Thyroid gland (tissue), 4 donors: ENCODE data around the gene CLCN5. TPM values are rescaled to one million over a fixed set of nuclear protein-coding genes. Genes with fewer than 3 reads are reported as not detected.

Experiments
- DNase-seq, 2 donors: peaks; one replicate each; pipeline ENCODE4 v3.0.0-alpha.2; 2019
- H3K27ac ChIP-seq, 3 donors: fragments of 200-600 bp; sonication (generic); 1 replicate in 2 of 3; 2 replicates in 1 of 3; pipeline ENCODE4 v1.5.1; 2016 to 2019; ENCODE audit warnings: mild to moderate bottlenecking in 1 of 3, moderate library complexity in 1 of 3
- H3K27me3 ChIP-seq: fragments of 200-600 bp; sonication (generic); one replicate; pipeline ENCODE4 v1.5.1; 2019
- H3K36me3 ChIP-seq, 2 donors: fragments of 200-600 bp; sonication (generic); one replicate each; pipeline ENCODE4 v1.5.1; 2016 to 2019
- H3K4me1 ChIP-seq, 2 donors: fragments of 200-600 bp; sonication (generic); one replicate each; pipeline ENCODE4 v1.5.1; 2017 to 2019
- H3K4me3 ChIP-seq, 3 donors: fragments of 200-600 bp; sonication (generic); replicated peaks in 1 of 3; 1 replicate in 2 of 3; 2 replicates in 1 of 3; pipeline ENCODE4 v1.5.1; 2016; ENCODE audit warnings: mild to moderate bottlenecking in 1 of 3
- H3K9me3 ChIP-seq: fragments of 200-600 bp; sonication (generic); one replicate; pipeline ENCODE4 v1.5.1; 2017
- POLR2A ChIP-seq, 2 donors: fragments of 450-650 bp; IDR thresholded peaks; one replicate each; pipeline ENCODE4 v1.6.1; 2017; ENCODE audit warnings: antibody characterized with exemption in 2 of 2, mild to moderate bottlenecking in 2 of 2, moderate library complexity in 1 of 2
- WGBS, 2 donors: methylation state at CpG; one replicate each; pipeline ENCODE4 v1.1.5; 2017; 5-methylcytosine and 5-hydroxymethylcytosine counted together
- intact Hi-C: fragments of 100-400 bp; cut with DNase I; formaldehyde crosslinking; loops from one replicate; pipeline ENCODE4 v1.15.1; 2023
- microRNA counts, 2 donors: library from miRNA; unstranded; fragments of <30 nt; microRNA quantifications; one replicate each; lab custom pipeline; 2016 to 2017
- microRNA-seq: library from miRNA; unstranded; fragments of <30 nt; microRNA quantifications from one replicate; pipeline ENCODE4, GENCODE V29; 2016
- small RNA-seq: library from RNA; depleted of rRNA; stranded (forward); fragments of <200 nt; gene quantifications from one replicate; pipeline ENCODE3, GENCODE V24; 2016
- total RNA-seq, 4 donors: library from RNA; depleted of rRNA; stranded (reverse); fragments of >200 nt; gene quantifications; one replicate each; pipeline ENCODE4 v1.2.3, GENCODE V29; 2016
- TF ChIP-seq, protein P1 (sequence below), 6 experiments: fragments of 200-600 bp in 3 of 6; fragments of 450-650 bp in 3 of 6; sonication (generic) in 3 of 6; IDR thresholded peaks; one replicate each; pipeline ENCODE4 v1.5.1; 2016 to 2019; ENCODE audit warnings: antibody characterized with exemption in 6 of 6, mild to moderate bottlenecking in 2 of 6, inconsistent platforms in 1 of 6, moderate library complexity in 1 of 6

The CLCN5 gene
- total RNA-seq, 4 donors from 2014 or later = 7.3 to 12.6 (median 10.1) TPM

DNA sequence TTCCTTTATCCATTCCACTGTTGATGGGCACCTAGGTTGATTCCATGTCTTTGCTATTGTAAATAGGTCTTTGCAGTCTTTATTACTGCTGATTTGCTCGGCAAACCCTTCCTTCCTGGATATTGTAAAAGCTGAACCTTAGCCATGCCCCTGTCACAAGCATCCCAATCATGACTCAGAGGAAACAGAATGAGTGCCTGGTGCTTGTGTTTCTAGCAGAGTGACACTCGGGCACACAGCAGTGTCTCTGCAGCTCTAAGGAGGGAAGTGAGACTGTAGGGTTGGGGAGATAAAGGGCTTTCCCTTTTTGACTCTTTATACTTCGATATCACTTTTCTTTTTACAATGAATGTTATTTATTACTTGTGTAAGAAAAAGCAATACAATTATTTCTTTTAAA lies 195.1 kb downstream of the CLCN5 start:
- H3K36me3 ChIP-seq = no peaks in the 10 kb centered on the region
- no peak overlapping the region for H3K4me3 ChIP-seq
- H3K9me3 ChIP-seq = no peaks in the 10 kb centered on the region
- 55 to 66% methylated on average over 3 of the region's 3 CpGs for WGBS, 2 donors
- no peaks in the 10 kb centered on the region for H3K27me3 ChIP-seq
- no peak for DNase-seq
- no peaks in the 10 kb centered on the region for H3K4me1 ChIP-seq
- TF ChIP-seq, protein P1, sequence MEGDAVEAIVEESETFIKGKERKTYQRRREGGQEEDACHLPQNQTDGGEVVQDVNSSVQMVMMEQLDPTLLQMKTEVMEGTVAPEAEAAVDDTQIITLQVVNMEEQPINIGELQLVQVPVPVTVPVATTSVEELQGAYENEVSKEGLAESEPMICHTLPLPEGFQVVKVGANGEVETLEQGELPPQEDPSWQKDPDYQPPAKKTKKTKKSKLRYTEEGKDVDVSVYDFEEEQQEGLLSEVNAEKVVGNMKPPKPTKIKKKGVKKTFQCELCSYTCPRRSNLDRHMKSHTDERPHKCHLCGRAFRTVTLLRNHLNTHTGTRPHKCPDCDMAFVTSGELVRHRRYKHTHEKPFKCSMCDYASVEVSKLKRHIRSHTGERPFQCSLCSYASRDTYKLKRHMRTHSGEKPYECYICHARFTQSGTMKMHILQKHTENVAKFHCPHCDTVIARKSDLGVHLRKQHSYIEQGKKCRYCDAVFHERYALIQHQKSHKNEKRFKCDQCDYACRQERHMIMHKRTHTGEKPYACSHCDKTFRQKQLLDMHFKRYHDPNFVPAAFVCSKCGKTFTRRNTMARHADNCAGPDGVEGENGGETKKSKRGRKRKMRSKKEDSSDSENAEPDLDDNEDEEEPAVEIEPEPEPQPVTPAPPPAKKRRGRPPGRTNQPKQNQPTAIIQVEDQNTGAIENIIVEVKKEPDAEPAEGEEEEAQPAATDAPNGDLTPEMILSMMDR (IDR thresholded peaks at IDR 0.05) = no peak
- no peak for TF ChIP-seq POLR2A (IDR thresholded peaks at IDR 0.05)
- intact Hi-C loops = no loop called here
- H3K27ac ChIP-seq = no peak overlapping the region

GRCh38 chrX:50125480-50125879 lies 203.1 kb downstream of the CLCN5 start:
- 38 to 58% methylated on average over 1 of the region's 1 CpG for WGBS, 2 donors
- intact Hi-C loops = no loop called here

DNA sequence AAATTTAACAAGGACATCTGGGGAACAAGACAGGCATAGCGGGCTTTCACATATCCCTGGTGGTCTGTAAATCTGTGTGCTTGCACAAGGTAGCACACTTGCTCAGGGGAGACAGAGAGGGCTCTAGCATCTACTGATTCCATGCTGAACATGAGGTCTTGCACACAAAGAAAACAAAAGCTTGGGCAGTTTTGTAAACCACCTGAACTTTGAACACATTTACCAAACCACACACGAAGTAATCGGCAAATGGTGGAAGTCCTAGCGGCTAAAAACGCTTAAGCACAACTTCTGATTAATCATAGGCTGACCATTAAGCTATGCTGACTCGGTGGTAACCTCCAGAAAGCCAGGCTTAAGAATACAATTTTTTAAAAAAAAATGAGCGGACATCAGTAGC lies 225.6 kb downstream of the CLCN5 start:
- Histone ChIP-seq H3K27me3 (no peaks in the 10 kb centered on the region), H3K4me1 (no peaks in the 10 kb centered on the region), H3K9me3 (no peaks in the 10 kb centered on the region), H3K27ac (no peak overlapping the region), H3K36me3 (no peaks in the 10 kb centered on the region), H3K4me3 (no peak overlapping the region)
- intact Hi-C loops = no loop called here
- TF ChIP-seq, protein P1 (IDR thresholded peaks at IDR 0.05) = no peak
- TF ChIP-seq POLR2A (IDR thresholded peaks at IDR 0.05) = no peak
- DNase-seq = no peak
- 84 to 85% methylated on average over 7 of the region's 7 CpGs for WGBS, 2 donors

More at GRCh38 chrX:50125480-50125879, 203.1 kb downstream of the CLCN5 start:
- TF ChIP-seq POLR2A (IDR thresholded peaks at IDR 0.05) = no peak
- TF ChIP-seq, protein P1 (IDR thresholded peaks at IDR 0.05) = no peak
- Histone ChIP-seq H3K36me3 (no peaks in the 10 kb centered on the region), H3K9me3 (no peaks in the 10 kb centered on the region), H3K27me3 (no peaks in the 10 kb centered on the region), H3K27ac (no peak overlapping the region), H3K4me1 (no peaks in the 10 kb centered on the region), H3K4me3 (no peak overlapping the region)
- DNase-seq = no peak

MicroRNAs encoded within 50 kb of the gene (microRNA counts, 767-probe panel; counts per million panel counts)
- microRNA hsa-miR-188-3p (lab: Ali Mortazavi, UCI) (0 counts per million in 2 donors), microRNA hsa-miR-188-5p (lab: Ali Mortazavi, UCI) (0 counts per million in 2 donors), microRNA hsa-miR-362-3p (lab: Ali Mortazavi, UCI) (2,569 to 4,740 counts per million in 2 donors), microRNA hsa-miR-362-5p (lab: Ali Mortazavi, UCI) (0 to 2,355 counts per million in 2 donors), microRNA hsa-miR-500a-5p+hsa-miR-501-5p (lab: Ali Mortazavi, UCI) (1,828 to 2,742 counts per million in 2 donors), microRNA hsa-miR-500b (lab: Ali Mortazavi, UCI) (0 to 2,036 counts per million in 2 donors), microRNA hsa-miR-501-3p (lab: Ali Mortazavi, UCI) (0 counts per million in 2 donors), microRNA hsa-miR-502-3p (lab: Ali Mortazavi, UCI) (0 counts per million in 2 donors), microRNA hsa-miR-502-5p (lab: Ali Mortazavi, UCI) (0 to 1,951 counts per million in 2 donors), microRNA hsa-miR-532-3p (lab: Ali Mortazavi, UCI) (0 counts per million in 2 donors), microRNA hsa-miR-532-5p (lab: Ali Mortazavi, UCI) (2,322 to 3,859 counts per million in 2 donors), microRNA hsa-miR-660-5p (lab: Ali Mortazavi, UCI) (2,953 to 5,174 counts per million in 2 donors)

Small RNA genes within 50 kb of the gene (microRNA-seq; reads per million reads assigned to microRNA genes)
- gene MIR188 (51.2 reads per million, percentile 49 among the genes with 10 or more reads in this experiment), gene MIR362 (90.0 reads per million, percentile 54 among the genes with 10 or more reads in this experiment), gene MIR500A (19.0 reads per million, percentile 36 among the genes with 10 or more reads in this experiment), gene MIR500B (not detected), gene MIR501 (85.3 reads per million, percentile 54 among the genes with 10 or more reads in this experiment), gene MIR502 (40.6 reads per million, percentile 45 among the genes with 10 or more reads in this experiment), gene MIR532 (614 reads per million, percentile 73 among the genes with 10 or more reads in this experiment), gene MIR660 (179 reads per million, percentile 60 among the genes with 10 or more reads in this experiment)

Small RNA genes within 50 kb of the gene (small RNA-seq; reads per million reads assigned to genes)
- not detected for gene MIR188
- 0.28 reads per million for gene MIR362
- gene MIR500A = 4.9 reads per million, percentile 85 among the genes with 10 or more reads in this experiment
- gene MIR500B = not detected
- gene MIR501 = 4.8 reads per million, percentile 85 among the genes with 10 or more reads in this experiment
- not detected for gene MIR502
- gene MIR532 = 14.4 reads per million, percentile 93 among the genes with 10 or more reads in this experiment
- gene MIR660 = 0.28 reads per million
- gene RNU6-421P = not detected

Other genes with a start within 250 kb of the CLCN5 start
- not detected for gene PAGE1, start 226.6 kb upstream of the CLCN5 start, total RNA-seq
- not detected for gene PAGE4, start 93.3 kb upstream of the CLCN5 start, total RNA-seq
- gene USP27X, start 43.1 kb upstream of the CLCN5 start, total RNA-seq = 1 to 10 TPM; 2.3 to 4.6 (median 2.8) TPM